Measurements from ENCODE around the gene HOXB8.

HOXB8 gene

DNA sequence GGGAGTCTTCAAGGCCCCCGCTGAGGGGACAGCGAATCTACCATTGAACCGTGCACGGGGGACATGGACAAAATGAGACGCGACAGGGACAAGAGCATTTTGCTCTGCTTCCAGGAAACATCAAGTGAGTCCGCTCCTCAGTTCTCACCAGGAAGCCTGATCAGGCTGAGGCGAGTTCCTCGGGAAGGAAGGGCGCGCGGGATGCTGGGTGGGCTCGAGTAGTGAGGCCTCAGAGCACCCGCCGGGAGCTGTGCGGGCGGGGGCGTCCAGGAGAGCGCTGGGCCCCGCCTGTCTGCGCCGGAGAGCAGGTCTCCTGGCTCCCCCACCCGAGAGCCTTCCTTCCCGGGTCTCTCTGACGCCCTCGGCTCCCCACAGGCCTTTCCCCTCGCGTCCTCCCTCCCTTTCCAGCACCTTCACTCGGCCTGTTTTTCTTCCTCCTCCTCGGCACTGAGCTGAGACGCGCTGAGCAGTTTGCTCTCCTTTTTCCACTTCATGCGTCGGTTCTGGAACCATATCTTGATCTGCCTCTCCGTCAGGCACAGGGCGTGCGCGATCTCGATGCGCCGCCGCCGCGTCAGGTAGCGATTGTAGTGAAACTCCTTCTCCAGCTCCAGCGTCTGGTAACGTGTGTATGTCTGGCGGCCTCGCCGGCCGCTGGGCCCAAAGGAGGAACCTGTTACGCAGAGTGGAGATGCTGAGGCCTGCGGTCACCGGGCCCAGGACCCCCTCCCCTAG is 18.9 kb downstream of the HOXB8 start:
- DNase-seq, result no peak

DNA sequence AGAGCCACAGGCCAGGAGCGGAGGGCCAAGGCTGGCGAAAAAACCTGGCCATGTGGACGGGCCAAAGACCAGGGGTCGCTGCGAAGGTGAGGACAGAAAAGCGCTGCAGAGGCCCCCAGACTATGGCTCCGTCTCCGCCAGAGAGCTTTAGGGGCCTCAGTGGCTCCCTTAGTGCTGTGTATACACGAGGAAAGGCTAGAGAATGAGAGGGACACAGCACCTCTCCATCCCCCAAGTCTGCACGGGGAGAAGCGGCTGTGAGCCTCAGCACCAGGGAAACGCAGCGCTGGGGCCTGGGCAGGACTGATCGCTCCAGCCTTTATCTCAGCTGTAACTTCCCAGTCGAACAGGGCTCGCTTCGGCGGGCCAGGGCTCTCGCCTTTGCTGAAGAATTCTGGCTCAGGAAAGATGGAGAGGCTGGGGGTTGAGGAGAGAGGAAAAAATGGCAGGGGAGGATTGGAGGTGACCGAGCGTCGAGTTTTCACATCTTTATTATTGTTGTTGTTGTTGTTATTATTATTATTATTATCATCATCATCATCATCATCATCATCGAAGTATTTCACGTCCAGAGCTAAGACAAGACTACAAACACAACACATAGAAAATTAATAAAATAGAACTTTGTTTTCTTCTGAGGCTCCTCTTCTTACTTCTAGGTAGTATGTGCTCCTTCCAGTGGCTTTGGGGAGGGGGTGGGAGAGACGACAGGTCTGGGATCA is 19.7 kb downstream of the HOXB8 start:
- no peak for DNase-seq

DNA sequence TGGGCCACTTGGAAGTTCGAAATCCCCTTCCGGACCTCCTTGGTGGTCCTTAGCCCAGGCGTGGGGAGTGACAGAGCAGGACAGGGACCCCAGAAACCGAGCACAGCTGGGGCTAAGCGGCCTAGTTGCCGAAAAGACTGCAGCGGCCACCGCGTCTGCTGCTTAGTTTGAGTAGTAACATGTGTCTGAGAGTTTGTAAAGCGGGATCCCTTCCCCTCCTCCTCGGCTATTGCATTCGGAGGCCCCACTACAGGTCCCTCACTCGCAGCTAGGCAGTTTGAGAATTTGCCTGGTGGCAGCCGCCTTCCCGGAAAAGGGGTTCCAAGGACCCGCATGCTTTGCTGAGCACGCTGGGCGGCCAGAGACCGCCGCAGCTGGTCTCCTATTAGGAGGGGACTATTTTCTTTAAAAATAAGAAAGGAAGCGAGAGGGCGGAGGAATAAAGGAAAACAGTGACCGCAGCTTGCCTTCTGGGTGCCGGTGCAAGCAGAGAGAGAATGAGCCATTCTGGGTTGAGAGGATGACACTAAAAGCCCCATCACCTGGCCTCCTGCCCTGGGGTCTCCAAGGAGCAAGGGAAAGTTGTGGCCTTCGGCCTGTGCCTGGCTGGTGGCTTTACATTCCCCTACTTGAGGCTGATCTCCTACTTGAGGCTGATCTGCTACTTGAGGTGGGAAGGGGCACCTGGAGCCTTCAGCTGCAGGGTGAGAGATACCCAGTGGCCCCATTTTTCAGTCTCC is 20.4 kb downstream of the HOXB8 start:
- DNase-seq, result no peak

DNA sequence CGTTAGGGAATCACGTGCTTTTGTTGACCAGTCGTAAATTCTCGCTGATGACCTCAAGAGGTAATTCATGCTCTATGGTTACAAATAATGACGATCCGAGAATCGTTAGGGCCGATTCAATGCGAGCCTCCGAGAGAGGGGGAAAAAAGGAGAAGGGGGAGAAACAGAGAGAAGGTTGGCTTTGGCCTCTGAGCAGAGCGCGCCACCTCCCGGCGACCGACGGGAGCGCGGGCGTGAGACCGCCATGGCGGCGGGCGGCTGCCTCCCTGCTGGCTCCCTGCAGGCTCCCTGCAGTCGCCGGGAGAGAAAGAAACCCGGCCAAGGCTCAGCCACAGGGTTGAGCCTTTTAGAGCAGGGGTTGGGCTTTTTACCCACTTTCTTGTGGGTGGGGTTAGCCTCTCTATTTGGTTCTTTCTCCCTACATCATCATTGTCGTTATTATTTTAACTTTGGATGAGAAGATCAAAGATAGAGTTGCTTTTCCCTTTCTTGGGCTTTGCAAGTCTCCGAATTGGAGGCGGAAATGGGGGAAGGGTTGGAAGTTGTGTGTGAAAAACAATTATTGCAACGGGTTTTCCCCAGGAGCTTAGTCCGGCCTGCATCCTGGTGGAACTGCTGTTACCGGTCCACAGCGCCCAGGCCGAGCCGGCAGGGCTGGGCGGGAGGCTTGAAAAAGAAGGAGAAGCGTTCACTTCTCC is 21.1 kb downstream of the HOXB8 start:
- DNase-seq, result peak; percentile 61 to 72 (median 70)

DNA sequence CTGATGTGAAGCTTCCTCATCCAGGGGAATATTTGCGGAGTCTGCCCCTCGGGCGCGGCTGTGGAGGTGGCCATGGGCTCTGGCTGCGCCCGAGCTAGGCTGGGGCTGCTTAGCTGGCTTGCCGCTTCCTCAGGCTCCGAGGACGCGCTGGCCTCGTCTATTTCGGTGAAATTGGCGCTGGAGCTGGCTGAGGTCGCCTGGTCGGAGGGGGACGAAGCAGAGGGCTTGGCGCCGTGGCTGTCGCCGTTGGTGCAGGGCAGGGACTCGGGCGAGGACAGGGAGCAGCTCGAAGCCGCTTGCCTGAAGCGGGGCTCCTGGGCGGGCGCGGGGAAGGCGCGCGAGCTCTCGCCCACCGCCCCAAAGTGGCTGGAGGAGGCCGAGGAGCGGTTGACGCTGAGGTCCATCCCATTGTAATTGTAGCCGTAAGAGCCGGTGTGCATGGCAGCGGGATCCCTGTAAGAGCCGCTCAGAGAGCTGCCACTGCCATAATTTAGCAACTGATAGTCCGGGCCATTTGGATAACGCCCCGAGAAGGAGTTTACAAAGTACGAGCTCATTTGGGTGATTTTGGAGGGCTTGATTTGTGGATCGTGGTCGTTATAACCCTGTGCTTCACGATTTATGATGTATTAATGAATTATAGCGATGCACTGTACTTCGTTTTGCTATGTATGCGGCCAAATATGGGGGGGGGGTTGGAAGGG is 21.8 kb downstream of the HOXB8 start, which contains the start of gene HOXB5:
Gene HOXB5, minus strand, starts transcription at position 654 of the 704 bp plus-strand sequence. Its CDS starts 97 bp downstream, at position 557.
- no peak for DNase-seq

DNA sequence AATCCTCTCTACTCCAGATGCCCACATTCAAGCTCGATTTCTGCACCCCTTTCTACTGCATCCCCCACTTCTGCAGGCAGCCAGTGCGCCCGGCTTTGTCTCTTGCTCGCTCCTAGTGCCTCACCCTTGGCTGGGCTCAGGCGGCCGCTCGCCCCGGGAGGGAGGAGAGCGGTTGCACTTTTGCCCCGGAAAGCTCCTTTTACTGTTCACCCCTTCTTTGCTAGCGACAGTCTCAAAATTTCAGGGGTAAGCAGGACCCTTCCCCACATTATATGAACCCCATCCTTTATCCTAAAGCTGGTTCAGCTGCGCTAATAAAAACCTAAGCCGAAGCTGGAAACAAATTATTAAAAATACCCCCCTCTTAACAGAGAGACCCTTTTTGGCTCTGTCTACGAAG is 22.5 kb downstream of the HOXB8 start:
- no peak for DNase-seq

DNA sequence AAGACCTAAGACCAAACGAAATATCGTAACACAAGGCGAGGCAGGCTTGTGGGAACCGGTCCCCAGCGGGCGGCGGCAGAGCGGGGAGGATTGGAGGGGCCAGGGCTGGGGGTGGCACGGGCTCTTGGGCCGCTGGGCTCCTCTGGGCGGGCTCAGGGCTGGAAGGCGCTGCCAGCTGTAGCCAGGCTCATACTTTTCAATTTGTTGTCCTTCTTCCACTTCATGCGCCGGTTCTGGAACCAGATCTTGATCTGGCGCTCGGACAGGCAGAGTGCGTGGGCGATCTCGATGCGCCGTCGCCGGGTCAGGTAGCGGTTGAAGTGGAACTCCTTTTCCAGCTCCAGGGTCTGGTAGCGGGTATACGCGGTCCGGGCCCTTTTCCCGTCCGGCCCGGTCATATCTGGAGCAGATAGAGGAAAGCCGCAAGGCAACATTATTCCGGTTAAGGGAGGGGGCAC is 23.0 kb downstream of the HOXB8 start:
- no peak for DNase-seq

DNA sequence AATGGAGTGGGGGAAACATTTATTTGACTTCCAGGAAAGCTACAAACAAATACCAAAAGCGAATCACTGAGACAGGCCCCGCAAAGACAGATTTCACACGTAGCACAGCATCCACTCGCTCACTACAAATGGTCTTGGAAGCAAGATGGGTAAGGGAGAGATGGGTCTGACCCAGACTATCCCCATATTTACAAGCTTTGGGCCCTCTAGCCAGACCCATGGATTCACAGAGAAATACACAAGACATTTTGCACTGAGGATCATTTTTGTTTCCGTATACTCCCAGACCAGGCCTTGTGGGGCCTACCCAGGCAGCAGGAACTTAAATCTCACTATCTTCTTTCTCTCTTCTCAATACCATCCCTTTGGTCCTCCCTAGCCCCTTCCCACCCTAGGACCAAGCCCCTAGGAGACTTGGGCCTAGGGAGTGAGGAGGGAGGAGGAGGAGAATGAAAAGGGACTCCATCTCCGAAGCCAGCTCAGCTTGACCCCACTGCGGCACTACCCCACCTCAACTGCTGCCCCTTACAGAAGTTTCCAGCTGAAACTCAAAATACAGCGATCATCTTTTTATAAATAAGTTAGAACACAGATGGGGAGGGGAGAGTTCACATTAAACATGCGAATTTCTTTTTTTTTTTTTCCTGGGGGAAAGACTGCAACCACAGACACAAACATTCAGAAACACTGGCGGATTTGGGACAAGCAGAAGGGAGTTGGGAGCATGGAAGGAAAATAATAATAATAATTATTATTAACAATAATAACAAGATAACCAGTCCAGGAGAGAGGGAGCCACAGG is 23.6 kb downstream of the HOXB8 start:
- no peak for DNase-seq

DNA sequence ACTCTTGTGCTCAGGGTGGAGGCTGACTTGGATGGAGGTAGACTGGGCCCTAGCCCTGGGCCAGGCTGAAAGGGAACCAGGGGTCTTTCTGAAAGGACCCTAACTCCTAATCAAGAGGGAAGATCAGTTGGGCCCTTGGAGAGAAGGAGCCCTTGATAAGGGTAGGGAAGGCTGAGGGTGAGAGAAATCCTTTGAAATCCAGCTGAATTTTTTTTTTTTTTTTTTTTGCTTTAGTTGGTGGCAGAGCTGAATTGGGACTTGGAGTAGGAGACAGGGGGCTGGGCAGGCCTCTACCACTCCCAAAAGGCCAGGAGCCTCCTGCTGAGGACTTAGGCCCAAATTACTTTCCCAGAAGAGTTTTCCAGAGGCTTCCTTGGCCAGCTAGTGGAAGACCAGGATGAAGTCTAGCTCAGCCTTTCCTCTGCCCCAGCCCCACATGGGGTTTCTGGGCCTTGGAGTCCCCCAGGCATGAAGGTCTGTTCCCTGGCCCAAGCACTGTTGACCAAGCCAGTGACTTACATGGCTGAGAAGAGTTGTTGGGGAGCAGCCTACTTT is 24.4 kb downstream of the HOXB8 start:
- no peak for DNase-seq

DNA sequence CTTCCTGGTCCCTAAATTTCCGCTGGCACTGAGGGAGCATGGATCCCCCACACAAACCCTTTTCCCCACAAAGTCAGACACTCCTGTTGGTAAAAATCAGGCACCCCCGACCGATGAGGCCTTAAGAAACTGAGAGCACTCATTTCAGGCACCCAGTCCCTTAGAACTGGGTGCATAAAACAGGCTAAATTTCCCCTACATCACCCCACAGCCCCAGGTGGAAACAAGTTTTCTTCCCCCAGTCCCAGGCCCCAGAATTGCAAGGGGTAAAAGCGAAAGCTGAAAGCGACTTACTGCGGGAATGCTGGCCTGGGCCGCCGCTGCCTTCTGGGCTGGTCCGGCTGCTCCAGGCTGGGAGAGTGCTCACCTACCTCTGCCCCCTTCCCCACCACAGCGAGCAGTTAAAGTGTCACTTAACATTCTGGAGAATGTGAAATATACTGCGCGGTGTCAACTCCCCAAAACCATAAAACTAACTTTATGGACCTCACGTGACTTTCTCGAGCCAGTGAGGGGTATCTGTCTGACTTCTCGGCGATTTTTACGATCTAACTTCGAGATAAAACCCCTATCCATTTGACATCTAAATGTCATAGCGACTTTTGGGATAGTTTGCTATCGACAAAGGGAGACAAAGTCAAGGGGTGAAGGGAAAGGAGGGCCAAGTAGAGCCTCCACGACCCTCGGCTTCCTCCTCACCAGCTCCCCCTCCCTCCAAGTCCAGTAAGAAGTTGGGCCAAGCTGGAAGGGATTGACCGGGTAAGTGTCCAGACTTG is 25.1 kb downstream of the HOXB8 start, which contains the start of gene HOXB3:
Gene HOXB3, minus strand, starts transcription at position 411 of the 776 bp plus-strand sequence. CDS start 37,767 bp downstream, outside the sequence.
- DNase-seq, result no peak

DNA sequence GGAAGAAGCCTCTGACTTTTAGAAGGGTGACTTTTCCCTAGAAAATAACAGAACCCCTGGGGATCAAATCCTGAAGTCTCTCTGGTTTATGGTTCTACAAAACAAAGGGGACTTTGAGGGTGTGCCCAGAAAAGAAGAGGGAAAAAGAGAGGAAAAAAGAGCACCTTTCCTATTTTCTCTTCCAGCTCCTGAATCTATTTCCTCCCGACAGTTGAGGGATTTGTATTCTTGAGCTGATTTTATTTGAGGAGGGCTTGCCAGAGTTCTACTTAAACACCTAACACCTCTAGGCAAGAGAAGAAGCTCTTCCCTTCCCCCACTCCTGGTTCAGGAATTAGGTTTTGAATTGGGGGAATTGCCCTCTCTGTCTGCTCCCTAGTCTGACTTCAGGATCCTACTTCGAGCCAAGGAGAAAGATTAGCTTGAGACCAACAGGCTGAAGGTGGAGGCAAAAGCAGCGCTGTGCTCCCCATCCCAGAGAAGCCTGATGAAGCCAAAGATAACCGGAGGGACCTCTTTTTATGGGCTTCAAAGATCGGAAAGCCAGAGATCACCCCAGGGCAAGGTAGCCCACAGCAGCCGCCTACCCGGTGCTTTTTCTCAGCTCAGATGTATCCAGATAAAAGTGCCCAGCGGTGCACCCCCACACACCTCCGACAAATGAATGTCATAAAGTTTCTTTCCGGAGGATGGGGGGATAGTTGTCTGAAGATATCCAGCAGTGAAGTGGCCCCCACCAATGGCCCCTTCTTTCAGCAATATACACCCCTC is 25.8 kb downstream of the HOXB8 start:
- no peak for DNase-seq

DNA sequence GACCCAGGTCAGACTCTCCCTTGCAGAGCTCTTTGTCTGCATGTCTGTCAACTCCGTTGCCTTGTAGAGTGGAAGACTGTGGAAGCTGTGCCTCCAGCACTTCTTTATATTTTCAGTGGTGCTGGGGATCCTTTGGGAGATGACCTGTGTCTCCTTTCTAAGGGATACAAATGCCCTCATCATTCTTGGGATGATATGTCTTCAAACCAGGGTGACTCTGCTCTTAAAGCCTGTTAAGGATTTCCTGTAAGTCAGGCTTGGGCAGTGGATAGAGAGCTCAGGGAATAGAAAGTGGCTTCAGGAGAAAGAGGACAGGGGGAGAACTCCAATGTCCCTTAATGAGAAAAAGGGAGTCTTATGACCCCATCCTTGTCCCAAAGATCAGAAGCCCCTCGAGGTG is 26.6 kb downstream of the HOXB8 start:
- no peak for DNase-seq

DNA sequence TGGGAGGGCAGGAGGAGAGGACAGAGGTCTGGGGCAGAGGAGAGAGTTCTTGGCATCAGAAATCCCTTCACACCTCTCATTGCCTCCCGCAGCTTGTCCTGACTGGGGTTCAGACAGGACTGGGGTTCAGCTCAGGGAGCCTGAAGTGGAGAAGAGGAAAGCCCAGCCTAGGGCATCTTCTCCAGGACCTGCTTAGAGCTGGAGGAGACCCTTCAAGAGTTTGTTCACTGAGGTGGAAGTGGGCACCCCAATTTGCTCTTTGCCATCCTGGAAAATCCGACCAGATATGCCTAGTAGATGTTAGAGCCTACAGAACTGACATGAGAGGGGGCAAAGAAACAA is 27.0 kb downstream of the HOXB8 start:
- no peak for DNase-seq

DNA sequence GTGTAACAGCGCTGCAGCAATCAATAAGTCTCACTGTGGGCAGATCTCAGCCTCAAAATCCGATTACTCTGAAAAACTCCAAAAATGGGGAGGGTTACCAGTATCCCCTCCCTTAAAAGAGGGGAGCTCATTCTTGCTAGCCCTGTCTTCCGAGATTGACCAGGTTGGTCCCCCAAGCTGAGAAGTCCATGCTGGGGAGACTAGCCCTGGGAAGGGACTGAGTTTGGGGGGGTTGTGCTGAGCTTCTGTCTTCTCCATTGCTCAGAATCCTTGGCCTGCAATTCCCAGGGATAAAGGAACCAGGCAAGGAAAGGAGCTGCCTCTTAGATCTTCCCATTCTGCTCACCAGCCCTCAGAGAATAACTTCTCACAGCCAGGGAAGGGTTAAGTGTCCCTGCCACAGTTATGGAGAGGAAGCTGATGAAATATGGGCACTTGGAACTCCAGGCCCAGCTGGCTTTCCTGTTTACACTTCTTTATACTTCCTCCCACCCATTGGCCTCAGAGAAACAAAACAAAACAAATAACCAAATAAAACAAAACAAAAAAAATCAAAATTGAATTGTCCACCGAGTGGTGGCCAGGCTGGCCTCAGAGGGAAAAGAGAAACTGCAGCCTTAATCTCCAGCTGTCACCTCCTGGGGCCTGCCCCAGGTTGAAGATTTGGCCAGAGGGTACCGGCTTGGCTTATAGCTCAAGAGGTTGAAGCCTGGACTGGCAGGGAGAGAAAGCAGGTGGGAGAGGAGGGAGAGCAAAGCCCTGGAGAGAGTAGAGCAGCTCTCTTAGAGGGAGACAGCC is 27.6 kb downstream of the HOXB8 start:
- DNase-seq, result no peak

DNA sequence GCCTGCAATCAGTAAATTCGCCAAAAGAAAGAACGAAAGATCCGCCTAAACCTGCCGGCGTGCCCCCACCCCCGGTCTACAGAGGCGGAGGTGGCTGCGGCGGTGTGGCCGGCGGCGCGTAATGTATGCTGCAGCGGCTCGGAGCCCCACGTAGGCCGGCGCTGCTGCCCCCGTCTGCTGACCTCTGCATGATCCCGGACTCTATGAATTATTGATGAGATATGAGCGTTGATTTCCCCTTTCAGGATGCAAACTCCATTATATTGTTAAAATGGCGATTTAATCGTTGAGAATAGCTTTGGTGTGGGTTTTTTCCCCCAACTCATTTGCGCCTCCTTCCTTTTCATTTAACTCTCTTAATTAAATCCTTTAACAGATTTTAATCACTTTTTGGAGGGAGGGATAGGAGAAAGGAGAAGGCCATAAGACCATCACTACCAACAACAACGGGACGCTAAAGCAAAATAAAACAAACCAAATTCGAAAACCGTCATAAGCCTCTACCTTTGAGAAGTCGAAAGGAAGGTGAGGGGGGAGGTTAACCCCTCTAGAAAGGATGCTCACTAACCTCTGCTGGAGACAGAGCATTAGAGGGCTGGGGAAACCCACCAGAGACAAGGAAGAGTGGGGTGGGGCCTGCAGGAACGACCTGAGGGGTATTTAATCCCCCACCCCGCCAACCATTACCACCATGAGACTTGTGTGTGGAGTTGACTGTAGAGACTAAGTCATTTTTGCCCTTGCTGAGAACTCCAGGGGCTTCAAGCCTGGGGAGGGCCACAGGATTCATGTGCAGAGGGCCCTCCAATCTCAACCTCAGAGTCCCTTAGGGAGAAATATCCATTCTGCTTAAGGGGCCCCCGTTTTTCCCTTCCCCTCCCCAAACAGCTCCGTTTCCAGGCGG is 28.5 kb downstream of the HOXB8 start:
- no peak for DNase-seq

DNA sequence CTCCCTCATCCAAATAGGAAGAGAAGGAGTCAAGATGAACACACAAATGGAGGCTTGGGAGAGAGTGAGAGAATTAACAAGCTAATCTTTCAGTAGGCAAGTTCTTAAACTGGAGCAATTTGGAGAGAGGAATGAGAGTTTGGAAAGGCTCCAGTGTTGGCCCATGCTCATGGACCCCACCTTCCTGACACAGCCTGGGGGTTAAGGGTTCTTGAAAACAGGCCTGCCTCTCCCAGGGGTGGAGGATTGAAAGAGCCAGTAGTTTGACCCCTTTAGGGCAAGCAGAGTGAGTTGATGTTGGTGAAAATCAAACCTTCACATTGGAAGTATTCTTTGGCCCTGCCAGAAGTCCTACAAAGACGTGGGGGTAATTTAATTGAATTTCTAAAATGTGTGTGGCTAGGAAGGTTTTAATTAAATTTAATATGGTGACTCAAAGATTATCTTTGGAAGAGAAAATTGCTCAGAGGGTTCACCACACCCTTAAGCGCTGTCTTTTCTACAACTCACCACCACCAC is 30.8 kb downstream of the HOXB8 start:
- DNase-seq, result no peak

DNA sequence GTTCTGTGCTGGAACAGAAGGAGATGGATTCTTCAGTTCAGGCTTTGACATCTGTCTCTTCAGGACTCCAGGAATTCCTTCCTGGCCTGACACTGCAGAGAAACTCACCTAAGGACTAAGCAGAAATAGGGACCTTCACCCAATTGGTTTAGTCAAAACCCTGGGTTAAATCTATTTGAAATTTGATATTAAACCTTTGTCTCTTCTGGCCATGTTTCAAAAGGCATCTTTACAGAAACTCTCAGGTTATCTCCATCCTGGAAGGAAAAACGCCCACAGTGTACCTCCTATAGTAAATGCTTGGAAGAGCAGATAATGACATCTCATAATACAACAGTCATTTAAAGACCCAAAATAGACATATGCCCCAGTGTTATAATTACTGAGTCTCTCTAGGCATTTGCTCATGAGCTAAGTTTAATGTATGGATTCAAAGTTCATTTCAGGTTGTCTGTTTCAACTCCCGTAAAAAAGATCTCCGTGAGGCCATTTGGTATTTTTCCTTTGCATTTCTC is 31.3 kb downstream of the HOXB8 start:
- DNase-seq, result no peak

Measured in activated CD4-positive, CD25-positive, alpha-beta regulatory T cell (primary cell).